ENCODE measurements around the gene MMD2. TPM values are rescaled to one million over a fixed set of nuclear protein-coding genes. Genes with fewer than 3 reads are reported as not detected.

Gene MMD2
- total and polyA plus RNA-seq, 2 donors (not counting 3 experiments of a cell fraction or from before 2014, with no cell fraction given) = not detected

- BruUV-seq (replicated peaks) = no TSS peak
- H3K79me2 ChIP-seq (ENCODE audit: control insufficient read depth, insufficient read depth, low read length) = no peaks in the 10 kb centered on the region
- H4K20me1 ChIP-seq (replicated peaks; ENCODE audit: control insufficient read depth, extremely low read depth, insufficient read depth, low read length) = no peaks in the 10 kb centered on the region
- H3K4me3 ChIP-seq (replicated peaks in 1 of 3; ENCODE audit: insufficient read depth in 1 of 3, low read depth in 1 of 3, low read length in 3 of 3) = no peak overlapping the region
- H3K9ac ChIP-seq (replicated peaks; ENCODE audit: extremely low read depth, insufficient read depth, low read length) = no peak overlapping the region
- TF ChIP-seq GATA2 (IDR thresholded peaks at IDR 0.05; ENCODE audit: insufficient read depth, insufficient read length, low read depth, low read length) = no peak
- TF ChIP-seq MAX (IDR thresholded peaks at IDR 0.05; ENCODE audit: insufficient read depth, insufficient read length) = no peak
- no peak for TF ChIP-seq FOS (IDR thresholded peaks at IDR 0.05; ENCODE audit: borderline replicate concordance, insufficient read depth, low read length)
- no peak for TF ChIP-seq POLR2AphosphoS5 (IDR thresholded peaks at IDR 0.05; ENCODE audit: insufficient read depth, low read depth, low read length)
- no peak for TF ChIP-seq EZH2 (IDR thresholded peaks at IDR 0.05; ENCODE audit: borderline replicate concordance, low read depth, low read length, severe bottlenecking)
- TF ChIP-seq POLR2A (IDR thresholded peaks at IDR 0.05; ENCODE audit: low read depth, low read length) = no peak
- TF ChIP-seq MYC (IDR thresholded peaks at IDR 0.05; ENCODE audit: low read depth, low read length) = no peak
- TF ChIP-seq JUN (IDR thresholded peaks at IDR 0.05; ENCODE audit: borderline replicate concordance, insufficient read depth, insufficient read length, low read depth) = no peak
- TF ChIP-seq, protein P1, sequence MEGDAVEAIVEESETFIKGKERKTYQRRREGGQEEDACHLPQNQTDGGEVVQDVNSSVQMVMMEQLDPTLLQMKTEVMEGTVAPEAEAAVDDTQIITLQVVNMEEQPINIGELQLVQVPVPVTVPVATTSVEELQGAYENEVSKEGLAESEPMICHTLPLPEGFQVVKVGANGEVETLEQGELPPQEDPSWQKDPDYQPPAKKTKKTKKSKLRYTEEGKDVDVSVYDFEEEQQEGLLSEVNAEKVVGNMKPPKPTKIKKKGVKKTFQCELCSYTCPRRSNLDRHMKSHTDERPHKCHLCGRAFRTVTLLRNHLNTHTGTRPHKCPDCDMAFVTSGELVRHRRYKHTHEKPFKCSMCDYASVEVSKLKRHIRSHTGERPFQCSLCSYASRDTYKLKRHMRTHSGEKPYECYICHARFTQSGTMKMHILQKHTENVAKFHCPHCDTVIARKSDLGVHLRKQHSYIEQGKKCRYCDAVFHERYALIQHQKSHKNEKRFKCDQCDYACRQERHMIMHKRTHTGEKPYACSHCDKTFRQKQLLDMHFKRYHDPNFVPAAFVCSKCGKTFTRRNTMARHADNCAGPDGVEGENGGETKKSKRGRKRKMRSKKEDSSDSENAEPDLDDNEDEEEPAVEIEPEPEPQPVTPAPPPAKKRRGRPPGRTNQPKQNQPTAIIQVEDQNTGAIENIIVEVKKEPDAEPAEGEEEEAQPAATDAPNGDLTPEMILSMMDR (IDR thresholded peaks at IDR 0.05; ENCODE audit: extremely low read depth in 1 of 2, insufficient read depth in 1 of 2, low read depth in 1 of 2, low read length in 2 of 2) = no peak
- DNase-seq (ENCODE audit: low read depth, low spot score) (no peak), FAIRE-seq (no peak)
- dilution Hi-C loops (cut with MboI; ENCODE audit: extremely low pct_ligation_motif_present, low sequenced_read_pairs) (no loop called here), intact Hi-C loops (cut with micrococcal nuclease) (no loop called here)
- H3K36me3 ChIP-seq (ENCODE audit: control insufficient read depth in 2 of 2, extremely low read depth in 1 of 2, insufficient read depth in 2 of 2, low read length in 2 of 2) = peaks cover 2 to 27% of the 10 kb centered on the region in 2 experiments
- no peaks in the 10 kb centered on the region for H3K9me1 ChIP-seq (replicated peaks; ENCODE audit: control insufficient read depth, extremely low read depth, insufficient read depth, low read length)
- CTCF ChIA-PET = no interaction called here
- no peak overlapping the region for H2AFZ ChIP-seq (ENCODE audit: low read depth, low read length)
- H3K4me2 ChIP-seq (ENCODE audit: insufficient read depth, low read length) = no peak overlapping the region
- H3K4me1 ChIP-seq (ENCODE audit: control insufficient read depth, extremely low read depth, insufficient read depth, low read length) = no peaks in the 10 kb centered on the region
- POLR2A ChIA-PET = no interaction called here
- H3K27me3 ChIP-seq (ENCODE audit: control insufficient read depth in 2 of 2, insufficient read depth in 2 of 2, low read length in 2 of 2) = no peaks in the 10 kb centered on the region
- no peaks in the 10 kb centered on the region for H3K9me3 ChIP-seq (replicated peaks; ENCODE audit: control insufficient read depth, insufficient read depth, low read length)
- no peak overlapping the region for H3K27ac ChIP-seq (ENCODE audit: insufficient read depth, low read depth, low read length)
Observed at GRCh38 chr7:4995429-4995969, 36.5 kb upstream of the MMD2 start.
